ENCODE data around the gene MAPRE3.

DNA sequence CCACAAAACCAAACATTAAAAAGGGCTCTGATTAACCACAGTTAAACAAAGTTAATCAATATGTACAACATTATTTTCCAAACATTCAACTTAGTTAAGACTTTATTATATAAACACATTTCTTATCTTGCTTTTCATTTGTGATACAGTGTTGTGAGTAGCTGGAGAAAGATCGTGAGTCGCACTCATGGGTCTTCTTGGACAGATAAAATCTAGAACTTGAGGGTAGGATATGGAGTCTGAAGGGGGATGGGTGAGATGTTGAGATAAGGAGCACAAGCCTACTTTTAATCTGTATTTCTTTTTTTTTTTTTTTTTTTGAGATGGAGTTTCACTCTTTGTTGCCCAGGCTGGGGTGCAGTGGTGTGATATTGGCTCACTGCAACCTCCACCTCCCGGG lies 39.7 kb downstream of the MAPRE3 start:
- TF ChIP-seq EZH2phosphoT487 (IDR thresholded peaks at IDR 0.05; ENCODE audit: insufficient read depth, low read depth) = no peak
- TF ChIP-seq EZH2 (IDR thresholded peaks at IDR 0.05; ENCODE audit: insufficient read depth, poor library complexity, severe bottlenecking) = no peak
